ENCODE results near the gene MYO9B. TPM values are rescaled to one million over a fixed set of nuclear protein-coding genes. Genes with fewer than 3 reads are reported as not detected.

MYO9B gene
- total RNA-seq, 1 experiment from 2014 or later: 94.3 TPM

DNA sequence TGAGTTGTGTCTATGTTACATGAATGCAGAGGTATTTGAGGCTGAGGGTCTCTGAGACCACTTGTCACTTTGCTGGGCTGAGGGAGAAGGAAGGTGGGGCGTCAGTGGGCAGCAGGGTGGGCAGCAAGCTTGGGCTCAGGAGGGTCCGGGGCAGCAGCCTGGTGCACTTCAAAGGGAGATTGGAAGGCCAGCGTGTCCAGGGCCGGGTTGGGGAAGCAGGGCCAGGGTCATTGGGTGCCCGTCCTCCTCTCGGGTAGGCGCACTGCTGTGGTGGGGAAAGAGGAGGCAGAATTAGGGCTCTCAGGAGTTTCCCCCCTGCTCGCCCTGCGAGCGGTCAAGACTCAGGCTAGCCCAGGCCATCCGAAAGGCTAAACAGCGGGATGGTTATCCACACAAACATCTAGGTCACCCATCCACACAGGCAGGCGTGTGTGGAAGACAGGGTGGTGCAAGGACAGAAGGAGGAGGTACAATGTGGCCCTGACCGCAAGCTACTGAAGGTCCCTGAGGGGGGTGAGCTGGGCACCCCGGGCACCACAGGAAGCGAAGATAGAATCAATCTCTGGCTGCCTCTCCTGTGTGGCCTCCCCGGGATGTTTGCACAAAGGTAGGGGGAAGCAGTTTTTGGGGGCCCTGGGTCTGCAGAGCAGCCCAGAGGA lies 37.7 kb downstream of the MYO9B start (continued):
- TF ChIP-seq, protein P1, sequence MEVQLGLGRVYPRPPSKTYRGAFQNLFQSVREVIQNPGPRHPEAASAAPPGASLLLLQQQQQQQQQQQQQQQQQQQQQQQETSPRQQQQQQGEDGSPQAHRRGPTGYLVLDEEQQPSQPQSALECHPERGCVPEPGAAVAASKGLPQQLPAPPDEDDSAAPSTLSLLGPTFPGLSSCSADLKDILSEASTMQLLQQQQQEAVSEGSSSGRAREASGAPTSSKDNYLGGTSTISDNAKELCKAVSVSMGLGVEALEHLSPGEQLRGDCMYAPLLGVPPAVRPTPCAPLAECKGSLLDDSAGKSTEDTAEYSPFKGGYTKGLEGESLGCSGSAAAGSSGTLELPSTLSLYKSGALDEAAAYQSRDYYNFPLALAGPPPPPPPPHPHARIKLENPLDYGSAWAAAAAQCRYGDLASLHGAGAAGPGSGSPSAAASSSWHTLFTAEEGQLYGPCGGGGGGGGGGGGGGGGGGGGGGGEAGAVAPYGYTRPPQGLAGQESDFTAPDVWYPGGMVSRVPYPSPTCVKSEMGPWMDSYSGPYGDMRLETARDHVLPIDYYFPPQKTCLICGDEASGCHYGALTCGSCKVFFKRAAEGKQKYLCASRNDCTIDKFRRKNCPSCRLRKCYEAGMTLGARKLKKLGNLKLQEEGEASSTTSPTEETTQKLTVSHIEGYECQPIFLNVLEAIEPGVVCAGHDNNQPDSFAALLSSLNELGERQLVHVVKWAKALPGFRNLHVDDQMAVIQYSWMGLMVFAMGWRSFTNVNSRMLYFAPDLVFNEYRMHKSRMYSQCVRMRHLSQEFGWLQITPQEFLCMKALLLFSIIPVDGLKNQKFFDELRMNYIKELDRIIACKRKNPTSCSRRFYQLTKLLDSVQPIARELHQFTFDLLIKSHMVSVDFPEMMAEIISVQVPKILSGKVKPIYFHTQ (CRISPR knock-in tag; IDR thresholded peaks at IDR 0.05): no peak
- no peak for TF ChIP-seq CTCF (IDR thresholded peaks at IDR 0.05)
- no peak for TF ChIP-seq JUN (CRISPR knock-in tag; IDR thresholded peaks at IDR 0.05)
- TF ChIP-seq, protein P2, sequence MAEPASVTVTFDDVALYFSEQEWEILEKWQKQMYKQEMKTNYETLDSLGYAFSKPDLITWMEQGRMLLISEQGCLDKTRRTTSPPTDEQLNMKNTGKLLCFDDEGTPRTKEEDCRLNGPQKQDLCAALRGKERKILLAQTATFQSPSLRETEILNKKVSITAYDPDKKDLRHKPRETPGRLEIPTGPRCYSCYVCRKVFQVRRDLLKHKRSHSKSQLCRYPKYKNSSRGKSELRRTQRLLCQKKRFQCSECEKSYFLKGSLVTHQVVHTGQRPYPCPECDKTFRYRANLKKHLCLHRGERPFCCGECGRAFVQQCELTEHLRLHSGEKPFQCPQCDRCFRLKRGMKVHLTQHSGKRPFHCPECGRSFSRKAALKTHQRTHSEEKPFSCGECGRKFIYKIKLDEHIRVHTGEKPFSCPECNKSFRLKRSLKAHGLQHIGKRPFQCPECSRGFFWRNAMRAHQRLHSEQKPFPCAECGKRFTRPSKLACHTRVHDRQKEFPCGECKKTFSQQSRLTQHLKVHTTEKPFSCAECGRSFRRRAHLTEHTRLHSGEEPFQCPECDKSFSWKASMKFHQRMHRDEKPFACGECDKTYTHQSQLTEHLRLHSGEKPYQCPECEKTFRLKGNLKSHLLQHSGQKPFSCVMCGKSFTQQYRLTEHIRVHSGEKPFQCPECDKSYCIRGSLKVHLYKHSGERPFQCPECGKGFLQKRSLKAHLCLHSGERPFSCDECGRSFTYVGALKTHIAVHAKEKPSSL (CRISPR knock-in tag; conservative IDR thresholded peaks at IDR 0.05): no peak

GRCh38 chr19:17114414-17114831 lies 38.8 kb downstream of the MYO9B start:
- H3K4me1 Mint-ChIP-seq: peaks cover 51% of the 10 kb centered on the region
- no peaks in the 10 kb centered on the region for H3K27me3 Mint-ChIP-seq (ENCODE audit: low read depth)
- ChIA-PET POLR2A (no interaction called here), CTCF (no interaction called here)
- H3K36me3 Mint-ChIP-seq: peaks cover 13% of the 10 kb centered on the region; the same call in 1 of the 2 replicates
- TF ChIP-seq, protein P3, sequence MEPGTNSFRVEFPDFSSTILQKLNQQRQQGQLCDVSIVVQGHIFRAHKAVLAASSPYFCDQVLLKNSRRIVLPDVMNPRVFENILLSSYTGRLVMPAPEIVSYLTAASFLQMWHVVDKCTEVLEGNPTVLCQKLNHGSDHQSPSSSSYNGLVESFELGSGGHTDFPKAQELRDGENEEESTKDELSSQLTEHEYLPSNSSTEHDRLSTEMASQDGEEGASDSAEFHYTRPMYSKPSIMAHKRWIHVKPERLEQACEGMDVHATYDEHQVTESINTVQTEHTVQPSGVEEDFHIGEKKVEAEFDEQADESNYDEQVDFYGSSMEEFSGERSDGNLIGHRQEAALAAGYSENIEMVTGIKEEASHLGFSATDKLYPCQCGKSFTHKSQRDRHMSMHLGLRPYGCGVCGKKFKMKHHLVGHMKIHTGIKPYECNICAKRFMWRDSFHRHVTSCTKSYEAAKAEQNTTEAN (CRISPR knock-in tag; IDR thresholded peaks at IDR 0.05): 0 out of 2 replicates have a peak, but pooled peaks have one; percentile 39
- TF ChIP-seq FOXP1 (CRISPR knock-in tag; IDR thresholded peaks at IDR 0.05; ENCODE audit: borderline replicate concordance) (0 out of 2 replicates have a peak, but pooled peaks have one; percentile 54), NR2C2 (CRISPR knock-in tag; IDR thresholded peaks at IDR 0.05) (no peak), ZNF138 (CRISPR knock-in tag; conservative IDR thresholded peaks at IDR 0.05) (no peak), OVOL2 (CRISPR knock-in tag; IDR thresholded peaks at IDR 0.05; ENCODE audit: borderline replicate concordance) (no peak), ZNF121 (CRISPR knock-in tag; IDR thresholded peaks at IDR 0.05) (no peak), ZNF396 (CRISPR knock-in tag; IDR thresholded peaks at IDR 0.05; ENCODE audit: borderline replicate concordance) (no peak), IRF2 (CRISPR knock-in tag; IDR thresholded peaks at IDR 0.05; ENCODE audit: borderline replicate concordance, low read depth) (no peak), SP1 (CRISPR knock-in tag; conservative IDR thresholded peaks at IDR 0.05) (0 out of 2 replicates have a peak, but pooled peaks have one; percentile 26), ESRRA (CRISPR knock-in tag; IDR thresholded peaks at IDR 0.05; ENCODE audit: borderline replicate concordance) (no peak), TEAD1 (CRISPR knock-in tag; IDR thresholded peaks at IDR 0.05) (0 out of 2 replicates have a peak, but pooled peaks have one; percentile 16), ZNF263 (CRISPR knock-in tag; IDR thresholded peaks at IDR 0.05; ENCODE audit: low read depth) (peak; percentile 63; the same call in 1 of the 2 replicates), USF1 (CRISPR knock-in tag; IDR thresholded peaks at IDR 0.05) (no peak), ZNF423 (CRISPR knock-in tag; IDR thresholded peaks at IDR 0.05) (peak; percentile 47; the same call in 1 of the 2 replicates), JUN (CRISPR knock-in tag; IDR thresholded peaks at IDR 0.05) (no peak), NFE2L1 (CRISPR knock-in tag; IDR thresholded peaks at IDR 0.05) (0 out of 2 replicates have a peak, but pooled peaks have one; percentile 8), MYBL2 (CRISPR knock-in tag; IDR thresholded peaks at IDR 0.05) (0 out of 2 replicates have a peak, but pooled peaks have one; percentile 39)
- TF ChIP-seq, protein P4, sequence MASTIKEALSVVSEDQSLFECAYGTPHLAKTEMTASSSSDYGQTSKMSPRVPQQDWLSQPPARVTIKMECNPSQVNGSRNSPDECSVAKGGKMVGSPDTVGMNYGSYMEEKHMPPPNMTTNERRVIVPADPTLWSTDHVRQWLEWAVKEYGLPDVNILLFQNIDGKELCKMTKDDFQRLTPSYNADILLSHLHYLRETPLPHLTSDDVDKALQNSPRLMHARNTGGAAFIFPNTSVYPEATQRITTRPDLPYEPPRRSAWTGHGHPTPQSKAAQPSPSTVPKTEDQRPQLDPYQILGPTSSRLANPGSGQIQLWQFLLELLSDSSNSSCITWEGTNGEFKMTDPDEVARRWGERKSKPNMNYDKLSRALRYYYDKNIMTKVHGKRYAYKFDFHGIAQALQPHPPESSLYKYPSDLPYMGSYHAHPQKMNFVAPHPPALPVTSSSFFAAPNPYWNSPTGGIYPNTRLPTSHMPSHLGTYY (CRISPR knock-in tag; IDR thresholded peaks at IDR 0.05): no peak
- no peaks in the 10 kb centered on the region for H3K9me3 Mint-ChIP-seq
- DNase-seq (ENCODE audit: low spot score): peak; percentile 35
- peak overlapping the region; percentile 99 for H3K27ac Mint-ChIP-seq
- peak overlapping the region; percentile 29 for H3K4me3 Mint-ChIP-seq
- ATAC-seq: peak; percentile 65
